Esophagus squamous epithelium (tissue), 4 donors: ENCODE results near the gene SPSB4.

Experiments
- CTCF ChIP-seq, 6 experiments: fragments of 450-650 bp in 4 of 6; fragments of 200-600 bp in 2 of 6; sonication (generic) in 2 of 6; IDR thresholded peaks; one replicate each; pipeline ENCODE4 v1.5.1; 2016 to 2019; ENCODE audit warnings: antibody characterized with exemption in 6 of 6, mild to moderate bottlenecking in 4 of 6, moderate library complexity in 4 of 6
- POLR2A ChIP-seq, 4 donors: fragments of 450-650 bp; IDR thresholded peaks; one replicate each; pipeline ENCODE4 v1.6.1; 2017; ENCODE audit warnings: antibody characterized with exemption in 4 of 4, mild to moderate bottlenecking in 4 of 4, moderate library complexity in 3 of 4

- TF ChIP-seq CTCF (IDR thresholded peaks at IDR 0.05) (no peak), POLR2A (IDR thresholded peaks at IDR 0.05) (no peak)
Measured at GRCh38 chr3:141183606-141184005, 132.5 kb downstream of the SPSB4 start.
